GM12892 (cell line): ENCODE measurements around the gene HAPLN2.
A peak's percentile ranks its signal among the peaks of the same experiment; 100 is the strongest.
"Not testable (repeated sequence)": the region's sequence is repeated elsewhere in the genome, so short reads cannot be mapped to it uniquely, and the experiment has no call there.

Source experiments
- DNase-seq: peaks from one replicate; pipeline ENCODE4 v3.0.0; 2011; ENCODE audit not compliant: insufficient read length
- FAIRE-seq: peaks from 2 replicates; lab custom pipeline; 2011; peaks lifted over from hg19 to GRCh38; lab: Jason Lieb, UNC
- POLR2A ChIP-seq: IDR thresholded peaks from 2 replicates; pipeline ENCODE4 v1.6.1; 2011; ENCODE audit warnings: low read depth, low read length, control low read depth
- POLR2AphosphoS5 ChIP-seq: IDR thresholded peaks from 2 replicates; pipeline ENCODE4 v1.6.1; 2011; ENCODE audit warnings: low read depth, low read length, control low read depth
- TAF1 ChIP-seq: IDR thresholded peaks from 2 replicates; pipeline ENCODE4 v1.6.1; 2011; ENCODE audit warnings: low read depth, mild to moderate bottlenecking, control low read depth, low read length, borderline replicate concordance

The HAPLN2 gene

GRCh38 chr1:156608036-156608674 lies 11.1 kb upstream of the HAPLN2 start:
- TF ChIP-seq TAF1 (no peak), POLR2AphosphoS5 (no peak), POLR2A (no peak)
- FAIRE-seq (peak; percentile 95), DNase-seq (no peak)

DNA sequence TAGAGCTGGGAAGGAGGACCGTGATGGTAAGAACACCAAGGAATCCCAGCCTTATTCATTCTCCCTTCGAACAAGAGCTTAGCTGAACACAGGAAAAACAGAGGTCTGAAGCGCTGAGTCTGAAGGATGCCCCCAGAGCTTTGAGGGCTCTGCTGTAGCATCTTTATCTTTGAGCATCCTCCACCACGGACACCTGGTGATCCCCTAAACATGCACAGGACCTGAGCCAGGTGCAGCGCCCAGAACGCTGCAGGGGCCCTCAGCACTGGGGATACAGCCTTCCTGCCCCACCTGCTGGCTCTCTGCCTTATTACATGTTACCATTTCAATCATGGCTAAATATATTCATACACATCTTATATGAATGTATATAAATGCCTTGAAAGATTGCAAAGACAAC lies 10.2 kb upstream of the HAPLN2 start:
- peak; percentile 63 for FAIRE-seq
- no peak for DNase-seq
- TF ChIP-seq POLR2A: no peak
- TF ChIP-seq POLR2AphosphoS5: no peak

- DNase-seq, FAIRE-seq: not testable (repeated sequence)
These were observed 9.1 kb upstream of the HAPLN2 start for GRCh38 chr1:156610072-156610471.

DNA sequence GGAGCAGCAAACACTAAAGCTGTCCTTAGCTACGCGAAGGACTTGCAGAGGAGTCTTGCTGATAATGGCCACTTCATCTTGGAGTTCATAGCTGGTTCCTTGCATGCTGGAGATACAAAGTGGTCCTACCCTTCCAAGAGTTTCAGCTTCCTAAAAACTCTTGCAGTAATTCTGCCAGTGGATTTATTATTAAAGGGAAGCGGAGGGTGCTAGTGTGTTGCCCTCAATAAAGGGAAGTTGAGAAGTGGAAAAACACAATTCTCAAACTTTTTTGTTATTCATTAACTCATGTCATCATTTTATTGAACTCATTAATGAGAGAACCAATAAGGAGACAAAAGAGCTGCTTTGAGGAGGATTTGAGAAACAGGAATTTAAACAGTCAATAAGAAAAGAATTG lies 6.5 kb upstream of the HAPLN2 start:
- DNase-seq: no peak
- TF ChIP-seq TAF1: no peak
- no peak for TF ChIP-seq POLR2A
- no peak for TF ChIP-seq POLR2AphosphoS5
- FAIRE-seq: no peak

- FAIRE-seq: no peak
- TF ChIP-seq POLR2A (no peak), TAF1 (no peak), POLR2AphosphoS5 (no peak)
- no peak for DNase-seq
These were observed 3.3 kb upstream of the HAPLN2 start for GRCh38 chr1:156615946-156616345.

DNA sequence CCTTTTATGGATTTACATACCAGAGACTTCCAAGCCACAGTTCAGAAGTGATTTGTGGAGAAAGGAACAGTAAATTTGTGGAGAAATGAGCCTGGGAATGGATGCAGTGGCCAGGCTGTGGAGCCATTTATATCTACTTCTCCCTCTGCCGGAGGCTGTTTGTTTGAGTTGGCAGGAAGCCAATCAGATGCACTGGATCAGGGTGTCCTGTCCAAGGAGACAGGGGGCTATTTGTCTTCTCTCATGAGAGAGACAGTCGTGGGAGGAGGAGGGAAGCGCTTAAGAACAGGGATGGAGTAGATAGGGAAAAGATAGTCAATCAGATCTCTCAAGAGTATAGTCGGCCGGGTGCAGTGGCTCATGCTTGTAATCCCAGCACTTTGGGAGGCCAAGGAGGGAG lies 2.8 kb upstream of the HAPLN2 start:
- no peak for TF ChIP-seq POLR2A
- no peak for TF ChIP-seq TAF1
- TF ChIP-seq POLR2AphosphoS5: no peak
- no peak for DNase-seq
- FAIRE-seq: no peak

GRCh38 chr1:156619582-156619955 lies 354 bp downstream of the HAPLN2 start:
- TF ChIP-seq POLR2AphosphoS5: no peak
- no peak for TF ChIP-seq POLR2A
- TF ChIP-seq TAF1: no peak
- FAIRE-seq (no peak), DNase-seq (no peak)

GRCh38 chr1:156622581-156623297 lies 3.5 kb downstream of the HAPLN2 start:
- TF ChIP-seq POLR2A (no peak), POLR2AphosphoS5 (no peak), TAF1 (no peak)
- FAIRE-seq (no peak), DNase-seq (no peak)

DNA sequence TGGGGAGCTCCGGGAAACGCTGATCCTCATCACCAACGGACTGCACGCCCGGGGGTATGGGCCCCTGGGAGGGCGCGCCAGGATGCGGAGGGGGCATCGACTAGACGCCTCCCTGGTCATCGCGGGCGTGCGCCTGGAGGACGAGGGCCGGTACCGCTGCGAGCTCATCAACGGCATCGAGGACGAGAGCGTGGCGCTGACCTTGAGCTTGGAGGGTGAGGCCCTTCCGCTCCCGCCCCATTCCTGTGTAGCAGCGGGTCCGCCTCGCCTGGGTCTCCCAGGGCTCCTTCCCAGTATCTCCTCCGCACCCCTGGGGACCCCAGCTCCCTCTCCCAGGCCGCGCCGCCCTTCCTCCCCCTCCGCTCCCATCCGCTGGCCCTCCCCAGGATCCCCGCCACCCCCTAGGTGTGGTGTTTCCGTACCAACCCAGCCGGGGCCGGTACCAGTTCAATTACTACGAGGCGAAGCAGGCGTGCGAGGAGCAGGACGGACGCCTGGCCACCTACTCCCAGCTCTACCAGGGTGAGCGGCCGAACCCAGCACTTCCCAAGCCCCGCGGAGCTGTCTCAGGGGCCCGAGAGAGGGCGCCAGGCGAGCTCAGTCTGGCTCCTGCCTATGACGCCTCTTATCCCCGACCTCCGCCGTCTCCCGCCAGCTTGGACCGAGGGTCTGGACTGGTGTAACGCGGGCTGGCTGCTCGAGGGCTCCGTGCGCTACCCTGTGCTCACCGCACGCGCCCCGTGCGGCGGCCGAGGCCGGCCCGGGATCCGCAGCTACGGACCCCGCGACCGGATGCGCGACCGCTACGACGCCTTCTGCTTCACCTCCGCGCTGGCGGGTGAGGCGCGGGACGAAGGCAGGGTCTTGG lies 5.0 kb downstream of the HAPLN2 start:
- TF ChIP-seq TAF1: no peak
- no peak for TF ChIP-seq POLR2AphosphoS5
- TF ChIP-seq POLR2A: no peak
- FAIRE-seq (no peak), DNase-seq (no peak)

- no peak for TF ChIP-seq POLR2AphosphoS5
- TF ChIP-seq TAF1: no peak
- TF ChIP-seq POLR2A: no peak
- no peak for FAIRE-seq
- no peak for DNase-seq
These were observed 5.7 kb downstream of the HAPLN2 start for GRCh38 chr1:156624814-156625435.

- no peak for DNase-seq
- FAIRE-seq: peak; percentile 51
- no peak for TF ChIP-seq POLR2A
- no peak for TF ChIP-seq TAF1
- no peak for TF ChIP-seq POLR2AphosphoS5
These were observed 6.3 kb downstream of the HAPLN2 start for GRCh38 chr1:156625436-156626078.
